Stimulated activated effector memory CD8-positive, alpha-beta T cell treated with anti-CD3 and anti-CD28 coated beads, Interleukin-12 subunit alpha, Interleukin-12 subunit beta, amount 100 ng/mL, for 72 hours (primary cell): ENCODE data around the gene KLHL30.
"Not testable (repeated sequence)": the region's sequence is repeated elsewhere in the genome, so short reads cannot be mapped to it uniquely, and the experiment has no call there.

ENCODE experiments used
- ATAC-seq: fragments of 150-1000 bp; cut with Tn5 transposase; 2 replicates; pipeline ENCODE4 v1.10.0; 2021
- DNase-seq, 2 donors: peaks; one replicate each; pipeline ENCODE4 v3.0.0; 2021 to 2022; ENCODE audit warnings: low spot score in 2 of 2
- H3K27ac Mint-ChIP-seq: one replicate; pipeline ENCODE4 v1.8.0; 2022; ENCODE audit warnings: mild to moderate bottlenecking, mixed read lengths
- H3K36me3 Mint-ChIP-seq: one replicate; pipeline ENCODE4 v1.8.0; 2022; ENCODE audit warnings: mild to moderate bottlenecking, mixed read lengths
- H3K4me1 Mint-ChIP-seq: one replicate; pipeline ENCODE4 v1.8.0; 2022; ENCODE audit warnings: mixed read lengths
- H3K4me3 Mint-ChIP-seq: one replicate; pipeline ENCODE4 v1.8.0; 2022; ENCODE audit warnings: mild to moderate bottlenecking, mixed read lengths
- H3K9me3 Mint-ChIP-seq: one replicate; pipeline ENCODE4 v1.8.0; 2022; ENCODE audit warnings: mixed read lengths

Gene KLHL30

DNA sequence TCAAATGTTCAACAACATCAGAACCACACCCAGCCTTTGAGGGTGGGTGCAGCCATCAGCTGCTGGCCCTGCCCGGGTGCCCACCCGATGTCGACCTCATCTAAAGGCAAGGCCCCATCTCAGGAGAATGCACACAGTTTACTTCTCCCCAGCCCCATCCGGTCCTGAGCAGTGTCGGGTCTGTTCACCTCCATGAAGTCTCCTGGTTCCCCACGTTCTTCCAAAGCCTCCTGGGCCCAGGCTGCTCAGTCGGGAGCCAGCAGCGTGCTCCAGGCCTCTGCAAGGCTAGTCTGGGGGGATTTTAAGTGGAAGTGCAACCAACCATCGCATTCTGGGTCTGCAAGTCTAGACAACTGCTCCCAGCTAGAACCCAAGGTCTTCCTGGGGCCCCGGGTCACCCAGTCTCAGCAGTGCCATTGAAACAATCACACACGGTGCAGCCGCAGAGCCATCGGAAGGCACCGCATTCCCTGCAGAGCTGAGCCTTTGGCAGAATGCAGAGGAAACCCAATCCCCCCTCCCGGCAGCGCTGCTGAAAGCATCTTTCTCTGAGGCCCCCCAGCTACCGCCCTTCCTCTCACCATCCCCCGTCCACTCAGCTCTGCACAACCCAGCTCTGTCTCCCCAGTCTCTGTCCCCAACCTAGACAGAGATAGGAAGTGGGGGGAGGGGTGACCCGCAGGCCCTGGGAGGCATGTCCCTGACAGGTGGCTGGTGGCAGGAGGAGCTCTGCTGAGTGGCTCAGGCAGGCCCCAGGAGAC is 29.9 kb upstream of the KLHL30 start:
- no peak overlapping the region for H3K4me3 Mint-ChIP-seq
- ATAC-seq, result no peak

DNA sequence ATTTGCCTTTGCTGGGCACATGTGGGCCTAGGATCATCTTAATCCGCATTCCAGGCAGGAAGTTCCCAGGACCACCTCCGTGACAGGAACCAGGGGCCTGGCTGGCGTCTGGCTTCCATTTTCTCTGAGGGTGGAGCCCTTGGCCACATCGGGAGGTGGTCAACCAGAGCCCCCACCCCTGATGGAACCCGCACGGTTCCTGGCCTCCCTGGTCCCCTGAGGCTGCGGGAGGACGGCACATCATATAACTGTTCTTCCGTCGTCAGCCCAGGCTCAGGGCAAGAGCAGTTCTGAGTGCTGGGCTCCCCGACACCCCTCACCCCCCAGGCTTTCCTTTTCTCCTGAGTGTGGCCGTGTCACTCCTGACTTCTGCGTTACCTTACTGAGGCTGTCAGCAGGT is 24.9 kb upstream of the KLHL30 start:
- Mint-ChIP-seq H3K9me3 (peaks cover 12% of the 10 kb centered on the region), H3K4me1 (no peaks in the 10 kb centered on the region), H3K4me3 (no peak overlapping the region), H3K27ac (no peak overlapping the region), H3K36me3 (no peaks in the 10 kb centered on the region)
- no peak for ATAC-seq
- no peak for DNase-seq

More for the DNA sequence above, 29.9 kb upstream of the KLHL30 start:
- Mint-ChIP-seq H3K36me3 (no peaks in the 10 kb centered on the region), H3K27ac (peak overlapping the region; percentile 8), H3K9me3 (peaks cover 12% of the 10 kb centered on the region), H3K4me1 (peaks cover 6% of the 10 kb centered on the region)
- DNase-seq, result no peak

DNA sequence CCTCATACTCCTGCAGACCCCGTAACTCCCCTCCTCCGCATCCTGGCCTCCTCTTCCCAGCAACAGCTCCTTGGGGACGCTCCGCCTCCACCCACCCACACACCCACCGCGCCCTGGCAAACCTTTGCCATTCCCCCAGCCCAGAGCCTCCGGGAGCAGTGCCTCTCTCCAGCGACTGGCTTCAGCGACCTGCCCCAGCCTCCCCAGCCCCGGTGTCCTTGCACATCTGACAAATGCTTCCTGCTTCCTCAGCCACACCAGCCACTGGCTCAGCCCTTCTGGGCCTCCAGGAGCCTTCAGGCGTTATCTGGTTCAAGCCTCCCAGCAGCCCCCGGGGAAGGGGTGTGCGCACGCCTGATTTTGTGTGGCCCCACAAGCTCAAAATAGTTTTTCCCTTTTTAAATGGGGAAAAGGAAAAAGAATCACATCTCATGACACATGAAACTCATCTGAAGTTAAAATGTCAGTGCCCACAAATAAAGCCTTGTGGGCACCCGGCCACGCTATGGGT is 24.1 kb upstream of the KLHL30 start:
- DNase-seq, result no peak
- H3K9me3 Mint-ChIP-seq, result peaks cover 12% of the 10 kb centered on the region
- no peak for ATAC-seq
- H3K4me3 Mint-ChIP-seq, result no peak overlapping the region
- H3K4me1 Mint-ChIP-seq, result no peaks in the 10 kb centered on the region
- H3K36me3 Mint-ChIP-seq, result no peaks in the 10 kb centered on the region
- peak overlapping the region; percentile 60 for H3K27ac Mint-ChIP-seq

DNA sequence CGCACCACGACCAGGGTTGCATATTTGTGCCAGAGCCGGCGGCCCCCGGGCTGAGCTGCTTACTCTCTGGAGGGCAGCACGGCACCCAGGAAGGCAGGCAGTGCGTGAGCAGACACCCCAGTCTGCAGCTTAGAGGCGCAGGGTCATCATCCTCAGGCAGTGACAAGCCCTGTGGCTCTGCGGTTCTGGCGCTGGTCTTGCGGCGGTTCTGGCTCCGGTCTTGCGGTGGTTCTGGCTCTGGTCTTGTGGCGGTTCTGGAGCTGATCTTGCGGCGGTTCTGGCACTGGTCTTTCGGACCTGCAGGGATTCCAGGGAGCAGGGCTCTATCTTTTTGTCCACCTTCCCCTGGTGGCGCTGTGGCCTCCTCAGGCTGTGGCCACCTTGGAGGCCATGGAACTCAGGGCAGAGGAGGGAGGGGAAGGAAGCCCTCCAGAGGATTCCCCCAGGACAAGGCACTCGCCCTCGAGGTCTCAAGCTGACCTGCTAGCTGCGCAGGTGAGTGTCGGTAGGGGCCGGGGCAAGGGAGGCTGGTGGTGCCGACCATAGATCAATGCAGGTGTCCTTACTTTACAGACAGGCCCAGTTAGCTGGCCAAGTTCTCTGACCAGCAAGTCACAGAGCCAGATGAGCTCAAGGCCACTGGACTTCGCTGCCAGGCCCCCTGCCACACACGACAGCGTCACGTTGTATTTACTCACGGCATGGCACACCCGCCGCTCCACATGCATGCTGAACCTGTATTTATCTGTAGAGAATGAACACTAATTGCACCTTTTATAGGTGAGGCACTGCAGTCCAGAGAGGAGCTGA is 23.4 kb upstream of the KLHL30 start:
- Mint-ChIP-seq H3K4me1 (no peaks in the 10 kb centered on the region), H3K4me3 (no peak overlapping the region), H3K9me3 (peaks cover 12% of the 10 kb centered on the region), H3K36me3 (no peaks in the 10 kb centered on the region), H3K27ac (no peak overlapping the region)
- ATAC-seq (no peak), DNase-seq (no peak)

DNA sequence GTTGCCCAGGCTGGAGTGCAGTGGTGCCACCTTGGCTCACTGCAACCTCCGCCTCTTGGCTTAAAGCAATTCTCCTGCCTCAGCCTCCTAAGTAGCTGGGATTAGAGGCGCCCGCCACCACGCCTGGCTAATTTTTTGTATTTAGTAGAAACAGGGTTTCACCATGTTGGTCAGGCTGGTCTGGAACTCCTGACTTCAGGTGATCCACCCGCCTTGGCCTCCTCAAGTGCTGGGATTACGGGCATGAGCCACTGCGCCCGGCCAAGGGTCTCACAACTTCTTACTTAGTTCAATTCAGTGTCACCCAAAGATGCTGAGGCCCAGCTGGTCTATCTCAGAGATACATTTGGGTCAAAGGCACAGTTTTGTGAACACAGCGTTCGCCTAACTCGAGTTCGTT is 22.8 kb upstream of the KLHL30 start:
- not testable (repeated sequence) for H3K4me3 Mint-ChIP-seq, H3K36me3 Mint-ChIP-seq, DNase-seq, ATAC-seq, H3K4me1 Mint-ChIP-seq, H3K27ac Mint-ChIP-seq
- H3K9me3 Mint-ChIP-seq, result peaks cover 12% of the 10 kb centered on the region

DNA sequence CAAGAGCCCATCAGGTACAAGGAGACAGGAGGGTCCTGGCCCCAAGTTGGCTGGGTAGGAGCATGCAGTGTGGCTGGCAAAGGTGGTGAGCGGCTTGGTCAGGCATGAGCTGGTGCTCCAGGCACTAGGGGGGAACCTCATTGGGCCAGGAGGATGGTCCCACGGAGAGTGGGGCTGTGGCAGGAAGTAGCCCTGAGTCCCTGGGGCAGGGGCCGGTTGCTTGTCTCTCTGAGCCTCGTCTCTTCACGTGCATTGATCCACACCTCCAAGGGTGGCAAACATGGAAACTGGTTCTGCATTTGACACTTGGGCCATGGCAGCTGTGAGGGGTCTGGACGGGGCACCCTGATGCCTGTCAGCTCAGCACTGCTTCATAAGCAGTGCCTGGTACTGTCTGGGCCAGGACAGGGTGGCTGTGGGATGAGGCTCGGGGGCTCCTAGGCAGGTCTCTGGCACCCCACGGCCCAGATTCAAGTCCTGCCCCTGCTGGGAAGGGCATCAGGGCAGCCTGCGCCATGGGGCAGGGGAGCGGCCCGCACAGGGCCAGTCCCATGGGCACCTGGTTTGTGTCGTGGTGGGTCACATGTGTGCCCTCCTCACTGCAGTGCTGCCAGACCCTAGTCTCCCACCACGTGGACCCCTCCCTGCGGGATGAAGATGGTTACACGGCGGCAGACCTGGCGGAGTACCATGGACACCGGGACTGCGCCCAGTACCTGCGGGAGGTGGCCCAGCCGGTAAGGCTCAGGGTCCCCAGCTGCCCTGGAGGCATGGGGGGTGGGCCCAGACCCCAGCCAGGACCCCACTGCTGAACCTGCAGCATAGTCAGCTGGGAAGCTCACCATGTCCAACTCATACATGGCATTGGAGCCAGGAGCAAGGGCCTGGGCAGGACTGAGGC is 21.9 kb upstream of the KLHL30 start:
- H3K36me3 Mint-ChIP-seq, result no peaks in the 10 kb centered on the region
- no peaks in the 10 kb centered on the region for H3K4me1 Mint-ChIP-seq
- no peak overlapping the region for H3K27ac Mint-ChIP-seq
- peaks cover 9% of the 10 kb centered on the region for H3K9me3 Mint-ChIP-seq
- no peak for DNase-seq
- no peak overlapping the region for H3K4me3 Mint-ChIP-seq
- no peak for ATAC-seq

DNA sequence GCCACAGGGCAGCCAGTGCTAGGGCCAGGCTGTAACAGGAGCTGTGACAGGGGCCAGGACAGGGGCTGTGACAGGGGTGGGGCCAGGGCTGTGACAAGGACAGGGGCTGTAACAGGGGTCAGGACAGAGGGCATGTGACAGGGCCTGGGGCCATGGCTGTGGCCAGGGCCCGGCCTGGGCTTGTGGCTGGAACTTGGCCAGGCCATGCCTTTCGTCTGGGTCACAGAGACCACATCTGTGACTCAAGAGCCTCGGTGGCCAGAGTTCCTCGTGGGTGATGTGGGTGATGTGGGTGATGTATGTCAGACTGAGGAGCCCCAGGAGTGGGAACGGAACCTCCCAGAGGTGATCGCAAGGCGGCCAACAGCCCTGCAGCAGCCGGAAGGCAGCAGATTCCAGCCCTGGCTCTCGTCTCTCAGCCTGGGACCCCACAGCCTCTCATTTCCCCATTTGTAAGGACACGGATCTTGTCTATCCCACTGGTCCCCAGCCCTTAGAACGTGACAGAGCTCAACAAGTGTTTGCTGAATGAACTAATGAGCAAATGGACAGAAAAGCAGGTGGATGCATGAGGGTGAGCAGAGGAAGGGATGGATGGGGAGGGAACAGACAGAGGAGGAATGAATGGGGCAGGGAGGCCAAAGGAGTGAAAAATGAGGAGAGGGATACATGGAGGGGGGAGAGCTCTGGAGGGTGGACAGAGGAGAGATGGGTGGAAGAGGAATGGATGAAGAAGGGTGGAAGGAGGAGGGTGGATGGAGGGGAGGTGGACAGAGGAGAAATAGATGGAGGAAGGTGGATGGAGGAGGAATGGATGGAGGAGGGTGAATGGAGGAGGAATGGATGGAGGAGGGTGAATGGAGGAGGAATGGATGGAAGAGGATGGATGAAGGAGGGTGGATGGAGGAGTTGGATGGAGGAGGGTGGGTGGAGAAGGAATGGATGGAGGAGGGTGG is 21.0 kb upstream of the KLHL30 start:
- DNase-seq (no peak), ATAC-seq (no peak)
- H3K27ac Mint-ChIP-seq, result no peak overlapping the region
- H3K9me3 Mint-ChIP-seq, result peaks cover 9% of the 10 kb centered on the region
- no peak overlapping the region for H3K4me3 Mint-ChIP-seq
- H3K36me3 Mint-ChIP-seq, result no peaks in the 10 kb centered on the region
- no peaks in the 10 kb centered on the region for H3K4me1 Mint-ChIP-seq

DNA sequence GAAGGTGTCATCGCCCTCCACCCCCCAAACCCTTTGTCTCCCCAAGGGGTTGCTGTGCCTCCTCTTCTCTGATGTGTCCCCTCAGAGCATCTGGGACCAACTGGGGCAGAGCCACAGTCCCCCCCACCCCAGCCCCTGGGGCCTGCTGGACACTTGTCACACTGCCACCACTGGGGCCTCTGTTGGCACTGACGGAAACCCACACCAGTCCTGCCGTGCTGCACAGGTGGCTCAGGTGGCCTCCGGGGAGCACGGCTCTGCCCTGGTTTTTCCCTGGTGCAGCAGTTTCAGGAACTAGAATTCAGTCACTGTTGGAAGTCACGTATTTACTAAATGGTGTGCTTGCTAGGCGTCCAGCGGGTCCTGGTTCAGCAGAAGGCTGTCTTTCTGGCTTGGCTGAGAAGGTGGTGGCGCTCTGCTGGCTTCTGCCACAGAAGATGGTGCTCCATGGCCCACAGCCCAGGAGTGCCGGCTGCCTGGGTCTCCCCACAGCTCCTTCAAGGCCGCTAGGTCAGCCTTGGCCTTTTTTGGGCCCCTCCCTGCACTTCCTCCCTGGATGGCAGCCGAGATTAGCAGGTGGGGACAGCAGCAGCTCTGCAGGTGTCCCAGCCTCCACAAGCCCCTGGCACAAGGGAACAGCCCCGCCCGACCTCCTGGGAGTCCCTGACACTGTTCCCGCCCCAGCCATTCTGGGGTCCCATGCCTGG is 18.6 kb upstream of the KLHL30 start:
- Mint-ChIP-seq H3K9me3 (no peaks in the 10 kb centered on the region), H3K4me3 (no peak overlapping the region), H3K4me1 (no peaks in the 10 kb centered on the region), H3K27ac (no peak overlapping the region), H3K36me3 (no peaks in the 10 kb centered on the region)
- peak; percentile 3 for ATAC-seq
- no peak for DNase-seq

DNA sequence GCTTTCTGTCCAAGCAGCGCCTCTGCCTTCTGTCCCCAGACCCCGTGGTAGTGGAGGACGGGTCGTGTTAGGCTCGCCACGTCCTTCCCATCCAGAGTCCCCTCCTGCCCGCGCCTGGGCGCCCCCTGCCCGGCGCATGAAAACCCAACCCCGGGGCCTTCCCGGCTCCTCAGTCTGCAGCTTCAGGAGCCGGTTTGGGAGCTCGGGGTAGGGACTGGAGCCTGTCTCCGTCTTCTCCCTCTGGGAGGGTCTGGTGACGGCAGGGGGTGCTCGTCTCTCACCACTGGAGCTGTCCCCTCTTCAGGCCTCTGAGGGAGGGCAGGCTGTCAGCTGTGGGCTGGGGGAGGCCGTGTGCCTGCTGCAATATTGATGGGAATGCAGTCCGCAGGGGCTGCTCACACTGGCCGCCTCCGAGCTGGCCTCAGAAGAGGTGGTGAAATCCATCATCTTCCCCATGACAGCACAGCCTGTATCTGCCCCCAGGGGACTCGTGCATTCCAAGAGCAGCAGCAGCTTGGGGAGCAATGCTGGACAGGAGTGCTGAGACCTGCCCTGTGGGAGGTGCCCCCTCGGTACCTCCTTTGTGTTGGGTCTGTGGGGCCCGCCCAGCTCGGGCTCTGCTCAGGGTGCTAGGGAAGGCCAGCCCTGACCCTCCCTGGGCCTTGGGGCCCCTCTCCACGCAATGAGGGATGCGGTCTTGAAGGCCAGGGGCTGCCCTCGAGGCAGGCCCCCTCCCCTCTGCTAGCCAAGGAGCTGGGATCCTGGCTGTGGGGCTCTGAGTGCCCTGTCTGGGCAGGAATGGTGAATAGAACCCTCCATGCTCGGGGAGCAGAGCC is 17.8 kb upstream of the KLHL30 start:
- Mint-ChIP-seq H3K9me3 (no peaks in the 10 kb centered on the region), H3K27ac (no peak overlapping the region)
- DNase-seq, result no peak

DNA sequence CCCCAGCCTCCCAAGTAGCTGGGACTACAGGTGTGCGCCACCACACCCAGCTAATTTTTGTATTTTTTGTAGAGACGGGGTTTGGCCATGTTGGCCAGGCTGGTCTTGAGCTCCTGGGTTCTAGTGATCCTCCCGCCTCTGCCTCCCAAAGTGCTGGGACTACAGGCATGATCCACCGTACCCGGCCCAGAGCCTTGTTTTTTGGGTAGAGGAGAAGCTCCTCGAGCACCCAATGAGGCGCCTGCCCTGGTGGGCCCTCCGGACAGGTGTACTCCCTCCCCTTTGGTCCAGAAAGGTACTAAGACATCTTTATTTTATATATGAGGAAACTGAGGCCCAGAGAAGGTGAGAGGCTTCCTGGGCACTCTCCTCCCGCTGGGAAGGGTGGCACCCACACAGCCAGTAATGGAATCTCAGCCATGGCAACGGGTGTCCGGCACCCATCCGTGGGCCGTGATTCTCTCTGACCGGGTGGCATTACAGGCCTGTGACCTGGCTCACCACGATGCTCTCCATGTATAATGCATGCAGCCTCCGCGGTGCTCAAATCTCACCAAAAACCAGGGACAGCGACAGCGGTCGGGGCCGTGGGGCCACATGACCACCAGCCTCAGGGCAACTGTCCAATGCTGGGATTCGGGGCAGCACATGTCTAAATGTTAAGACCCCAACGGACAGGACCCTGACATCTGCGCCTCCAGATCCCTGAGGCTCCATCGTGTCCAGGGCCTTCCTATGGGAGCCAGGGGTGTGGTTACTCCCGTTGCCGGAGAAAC is 16.8 kb upstream of the KLHL30 start:
- Mint-ChIP-seq H3K36me3 (no peaks in the 10 kb centered on the region), H3K4me3 (no peak overlapping the region), H3K9me3 (no peaks in the 10 kb centered on the region), H3K4me1 (no peaks in the 10 kb centered on the region), H3K27ac (no peak overlapping the region)
- DNase-seq, result no peak
- no peak for ATAC-seq

More for the DNA sequence above, 17.8 kb upstream of the KLHL30 start:
- Mint-ChIP-seq H3K4me3 (no peak overlapping the region), H3K36me3 (no peaks in the 10 kb centered on the region), H3K4me1 (no peaks in the 10 kb centered on the region)
- no peak for ATAC-seq

DNA sequence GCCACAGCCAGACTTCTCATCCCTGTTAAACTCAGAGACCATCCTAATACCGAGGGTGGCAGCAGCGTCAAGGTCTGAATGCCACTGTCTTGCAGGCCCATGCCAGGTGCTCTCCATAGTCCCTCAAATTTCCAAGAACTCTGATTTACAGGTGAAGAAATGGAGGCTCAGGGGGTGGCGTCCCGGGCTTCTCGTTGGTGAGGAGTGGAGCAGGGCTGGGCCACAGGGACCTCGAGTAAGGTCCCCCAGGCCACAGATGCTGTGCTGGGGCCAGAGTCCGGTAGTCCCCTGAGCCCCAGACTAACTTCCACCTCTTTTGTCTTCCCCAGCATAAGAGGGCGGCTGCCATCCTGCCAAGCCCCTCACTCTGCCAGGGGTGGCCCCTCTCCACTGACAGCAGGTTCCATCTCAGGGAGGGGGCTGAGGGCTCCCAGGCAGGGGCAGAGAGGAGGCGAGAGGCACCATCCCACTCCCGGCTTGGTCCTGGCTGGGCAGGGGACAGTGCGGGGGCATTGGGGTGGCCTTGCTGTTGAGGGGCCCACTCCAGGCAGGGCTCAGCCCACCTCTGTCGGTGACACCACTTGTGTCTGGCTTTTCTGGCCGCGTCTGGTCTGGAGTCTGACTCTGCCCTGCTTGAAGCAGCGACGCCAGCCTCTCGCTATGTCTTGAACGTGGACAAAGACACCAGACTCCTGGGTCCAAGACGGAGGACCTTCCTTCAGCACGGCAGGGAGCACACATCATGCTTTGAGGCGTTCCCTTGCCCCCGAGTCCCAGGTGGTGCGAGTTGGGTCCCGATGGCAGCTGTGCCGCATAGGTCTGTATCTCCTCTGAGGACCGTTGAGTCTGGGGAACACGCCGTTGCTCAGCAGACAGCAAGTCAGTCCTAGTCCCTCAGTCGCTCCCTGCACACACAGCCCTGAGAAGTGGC is 15.9 kb upstream of the KLHL30 start:
- ATAC-seq (no peak), DNase-seq (no peak)
- Mint-ChIP-seq H3K4me3 (no peak overlapping the region), H3K36me3 (no peaks in the 10 kb centered on the region), H3K9me3 (no peaks in the 10 kb centered on the region), H3K4me1 (no peaks in the 10 kb centered on the region), H3K27ac (no peak overlapping the region)
